CD1c-positive myeloid dendritic cell (primary cell): ENCODE data around the gene CPLX1.

Source experiments
- DNase-seq: peaks from one replicate; pipeline ENCODE4 v3.0.0-alpha.2; 2016; ENCODE audit errors: extremely low spot score

CPLX1 gene

GRCh38 chr4:825971-826330 lies at the start of gene CPLX1:
TSS of gene CPLX1 (minus strand) at chr4:826129. CDS start at chr4:824522, 1,607 bp downstream.
- DNase-seq: peak; percentile 49

GRCh38 chr4:874971-875817 lies 49.3 kb upstream of the CPLX1 start:
- no peak for DNase-seq

- no peak for DNase-seq
Measured at GRCh38 chr4:874056-874455, 48.1 kb upstream of the CPLX1 start.

DNA sequence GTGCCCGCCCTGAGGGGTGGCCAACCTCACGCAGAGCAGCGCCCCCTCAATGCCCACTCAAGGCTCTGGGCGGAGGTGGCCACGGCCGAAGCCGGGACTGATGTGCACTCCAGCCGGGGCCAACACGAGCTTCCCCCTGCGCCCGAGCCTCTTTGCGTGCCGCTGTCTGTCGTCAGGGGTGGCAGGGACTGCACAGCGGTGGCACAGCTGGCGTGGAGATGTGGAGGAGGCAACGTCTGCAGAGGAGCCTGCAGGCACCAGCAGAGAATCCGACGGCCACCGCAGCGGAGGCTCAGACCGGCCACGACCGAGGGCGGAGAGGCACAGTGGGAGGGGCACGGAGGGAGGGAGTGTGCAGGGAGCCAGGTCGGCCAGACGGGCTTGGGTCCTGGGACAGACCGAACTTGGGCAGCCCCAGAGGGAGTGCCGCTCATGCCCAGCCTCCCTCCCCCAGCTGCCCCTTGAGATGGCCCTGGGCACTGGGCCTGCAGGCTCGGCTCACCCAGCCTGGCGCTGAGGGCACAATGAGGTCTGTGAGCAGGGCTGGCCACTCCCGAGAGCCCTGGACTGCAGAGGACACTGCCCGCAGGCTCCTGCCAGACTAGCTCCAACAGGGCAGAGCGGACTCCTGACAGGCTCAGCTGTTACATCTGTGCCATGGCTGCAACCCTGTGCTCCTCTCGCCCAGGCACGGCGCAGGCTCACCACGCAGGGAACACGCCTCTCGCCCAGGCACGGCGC lies 46.5 kb upstream of the CPLX1 start:
- DNase-seq: no peak

GRCh38 chr4:871484-871883 lies 45.6 kb upstream of the CPLX1 start:
- no peak for DNase-seq

DNA sequence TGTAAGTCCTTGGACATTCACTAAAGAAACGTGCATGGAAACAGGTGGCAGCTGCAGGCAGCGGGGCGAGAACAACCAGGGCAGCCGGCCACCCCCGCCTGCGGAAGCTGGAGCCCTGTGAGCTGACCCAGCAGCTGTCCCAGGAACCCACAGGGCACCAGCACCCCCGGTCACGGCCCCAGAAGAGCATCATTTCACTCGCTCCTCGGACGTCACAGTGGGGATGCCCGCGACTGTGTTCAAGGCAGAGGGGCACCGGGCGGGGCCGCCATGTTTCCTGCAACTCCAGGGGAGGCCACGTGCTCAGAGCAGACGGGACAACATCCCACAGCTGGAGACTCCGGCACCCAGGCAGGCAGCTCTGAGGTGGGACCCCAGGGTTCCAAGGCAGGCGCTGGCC lies 45.0 kb upstream of the CPLX1 start:
- DNase-seq: no peak

DNA sequence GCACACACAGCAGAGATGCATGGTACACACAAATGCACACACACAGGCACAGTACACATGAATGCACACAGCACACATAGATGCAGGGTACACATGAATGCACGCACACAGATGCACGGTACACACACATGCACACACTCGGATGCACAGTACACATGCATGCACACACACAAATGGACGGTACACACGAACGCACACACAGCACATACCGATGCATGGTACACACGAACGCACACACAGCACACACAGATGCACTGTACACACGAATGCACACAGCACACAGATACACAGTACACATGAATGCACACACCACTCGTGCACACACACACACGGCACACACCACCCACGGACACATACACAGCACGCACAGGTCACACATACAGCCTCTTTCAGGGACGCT lies 43.8 kb upstream of the CPLX1 start:
- no peak for DNase-seq

DNA sequence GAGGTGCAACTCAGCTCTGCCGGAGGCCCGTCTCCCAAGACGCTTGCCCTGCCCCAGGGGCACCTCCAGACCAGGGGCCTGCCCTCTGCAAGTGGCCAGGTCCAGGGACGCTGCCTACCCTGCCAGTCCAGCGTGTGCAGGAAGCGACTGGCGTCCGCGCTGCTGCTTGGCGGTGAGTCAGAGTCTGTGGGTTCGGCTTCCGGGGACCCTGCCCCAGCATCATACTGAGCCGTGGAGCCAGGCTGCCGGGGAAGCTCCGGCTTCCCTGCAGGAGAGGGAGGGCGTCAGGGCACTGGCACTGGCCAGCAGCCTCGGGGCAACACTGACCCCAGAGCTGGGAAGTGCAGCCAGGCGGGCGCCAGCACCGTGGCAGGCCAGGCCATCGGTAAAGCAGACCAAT lies 42.5 kb upstream of the CPLX1 start:
- DNase-seq: no peak

- DNase-seq: no peak
Measured at GRCh38 chr4:867526-868250, 41.8 kb upstream of the CPLX1 start.

GRCh38 chr4:866761-867390 lies 40.9 kb upstream of the CPLX1 start:
- DNase-seq: no peak

DNA sequence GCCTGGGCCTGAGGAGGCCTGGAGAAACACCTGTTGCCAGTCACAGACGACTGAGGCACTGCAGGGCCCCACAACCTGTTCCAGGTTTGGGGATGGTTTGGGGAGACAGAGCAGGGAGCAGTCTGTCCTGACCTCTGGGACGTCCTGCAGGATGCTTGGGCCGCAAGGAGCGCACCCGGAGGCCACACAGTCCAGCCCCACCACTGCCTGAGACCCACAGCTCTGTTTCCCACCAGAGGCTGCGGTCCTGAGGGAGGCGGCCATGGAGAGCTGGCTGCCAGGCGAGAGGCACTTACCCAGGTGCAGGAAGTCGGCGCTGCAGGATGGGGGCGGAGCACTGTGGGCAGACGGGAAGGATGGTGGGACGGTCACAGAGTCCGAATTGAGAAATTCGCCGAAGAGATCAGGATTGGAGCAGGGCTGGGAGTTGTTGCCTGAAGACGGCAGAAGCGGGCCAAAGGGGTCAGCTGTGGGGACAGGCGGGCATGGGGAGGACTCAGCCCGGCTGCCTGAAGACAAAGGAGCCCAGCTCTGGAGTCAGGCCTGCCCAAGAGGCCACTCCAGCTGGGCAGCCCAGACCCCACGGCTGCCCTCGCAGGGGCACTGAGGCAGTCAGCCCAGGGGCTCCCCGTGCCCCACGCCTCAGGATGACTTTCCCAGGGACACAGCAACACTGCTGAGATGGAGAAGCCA lies 40.3 kb upstream of the CPLX1 start:
- DNase-seq: no peak

GRCh38 chr4:865572-865971 lies 39.6 kb upstream of the CPLX1 start:
- no peak for DNase-seq

DNA sequence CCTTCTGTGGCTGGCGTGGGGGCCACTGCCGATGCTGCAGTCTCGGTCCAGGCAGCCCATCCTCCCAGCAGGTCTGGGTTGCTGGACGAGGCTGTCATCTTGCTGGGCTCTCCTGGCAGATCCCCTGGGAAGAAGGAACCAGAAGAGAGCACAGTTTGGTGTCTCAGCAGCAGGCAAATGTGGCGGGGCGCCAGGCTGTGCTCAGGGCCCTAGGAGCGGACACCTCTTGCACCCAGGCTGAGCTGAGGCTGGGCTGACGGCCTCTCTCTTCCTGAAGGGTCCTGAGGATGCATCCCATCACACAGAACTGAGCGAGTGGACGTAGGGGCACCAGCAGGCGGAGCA lies 39.2 kb upstream of the CPLX1 start:
- no peak for DNase-seq

GRCh38 chr4:864456-865120 lies 38.7 kb upstream of the CPLX1 start:
- DNase-seq: no peak

GRCh38 chr4:860561-860960 lies 34.6 kb upstream of the CPLX1 start:
- DNase-seq: no peak

DNA sequence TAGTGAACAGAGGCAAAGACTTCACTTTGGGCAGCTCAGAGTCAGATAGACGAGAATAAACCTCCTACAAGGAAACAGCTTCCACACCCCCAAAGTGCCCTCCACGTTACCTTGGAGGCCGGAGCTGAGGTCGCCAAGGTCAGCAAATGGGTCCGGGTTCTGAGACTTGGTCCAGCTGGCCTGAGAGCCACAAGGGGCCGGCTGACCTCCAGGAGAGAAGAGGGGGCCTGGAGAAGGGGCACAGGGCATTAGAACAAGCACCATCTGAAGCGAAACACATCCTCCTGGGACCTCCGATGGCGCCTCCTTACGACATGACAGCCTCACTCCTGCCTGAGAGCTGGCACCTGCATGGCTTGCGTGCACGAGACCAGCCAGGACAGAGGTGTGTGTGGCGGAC lies 33.6 kb upstream of the CPLX1 start:
- DNase-seq: no peak

DNA sequence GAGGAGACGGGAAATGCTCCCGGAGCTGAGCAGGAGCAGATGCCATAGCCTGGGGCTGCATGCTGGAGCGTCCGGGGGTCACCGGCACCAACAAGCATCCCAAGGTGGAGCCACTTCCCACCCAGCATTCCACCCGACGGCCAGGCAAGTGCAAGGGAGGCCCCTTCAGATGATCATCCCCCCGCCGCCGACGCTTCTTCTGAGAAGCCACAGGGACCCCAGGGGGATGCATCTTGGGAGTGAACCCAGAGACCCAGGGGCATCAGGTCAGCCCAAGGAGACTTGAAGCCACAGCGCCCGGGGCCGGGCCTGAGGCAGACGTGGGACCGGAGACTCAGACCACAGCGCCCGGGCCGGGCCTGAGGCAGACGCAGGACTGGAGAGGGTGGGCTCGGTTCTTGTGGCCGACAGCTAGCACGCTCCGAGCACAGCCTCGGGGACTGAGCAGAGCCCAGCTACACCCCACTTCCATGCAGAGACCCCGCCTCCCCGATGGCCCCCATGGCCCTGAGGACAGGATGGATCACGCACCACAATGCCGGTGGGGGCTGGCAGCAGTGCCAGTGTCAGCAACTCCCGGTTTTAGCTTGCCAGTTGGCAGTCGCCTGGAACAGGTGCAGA lies 33.0 kb upstream of the CPLX1 start:
- no peak for DNase-seq

DNA sequence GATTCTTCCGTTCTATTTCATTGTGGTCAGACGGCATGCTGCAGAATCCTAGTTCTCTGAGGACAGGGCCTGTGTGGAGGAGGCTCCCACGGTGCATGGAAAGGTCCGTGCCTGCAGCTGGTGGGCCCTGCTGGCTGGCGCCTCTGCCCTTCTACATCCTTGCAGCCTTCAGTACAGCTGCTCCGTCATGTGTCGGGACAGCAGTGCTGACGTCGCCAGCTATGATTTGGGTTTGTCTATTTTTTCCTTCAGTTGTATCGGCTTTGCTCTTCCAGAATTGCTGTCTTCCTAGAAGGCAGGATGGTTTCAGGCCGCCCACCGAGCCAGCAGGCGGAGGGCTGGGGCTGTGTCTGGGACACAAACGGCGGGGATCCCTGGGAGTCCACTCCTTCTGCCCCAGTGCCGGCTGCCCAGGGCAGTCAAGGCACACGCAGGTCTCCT lies 32.1 kb upstream of the CPLX1 start:
- DNase-seq: no peak

- DNase-seq: no peak
Measured at GRCh38 chr4:857461-857860, 31.5 kb upstream of the CPLX1 start.

GRCh38 chr4:856225-856901 lies 30.4 kb upstream of the CPLX1 start:
- no peak for DNase-seq
